OCI-LY1 (cell line): ENCODE data around the gene SH3BP1.

ENCODE experiments used
- CTCF ChIP-seq: fragments of 200-600 bp; sonication (generic), shearing (Covaris generic); IDR thresholded peaks from 2 replicates; pipeline ENCODE4 v1.5.1; 2017; ENCODE audit warnings: mild to moderate bottlenecking, antibody characterized with exemption, low read length, moderate library complexity, mixed read lengths
- EZH2 ChIP-seq: fragments of 200-600 bp; sonication (generic), shearing (Covaris generic); IDR thresholded peaks from 2 replicates; pipeline ENCODE4 v1.8.0; 2017; ENCODE audit warnings: borderline replicate concordance, mixed run types, mild to moderate bottlenecking, antibody characterized with exemption, low read length, moderate library complexity, mixed read lengths

GRCh38 chr22:37704645-37705044 lies 65.2 kb downstream of the SH3BP1 start:
- no peak for TF ChIP-seq CTCF
- TF ChIP-seq EZH2 = no peak
